Liver (tissue), 3 donors: Measurements from ENCODE around the gene LY6G6C.

Experiments
- ATF3 ChIP-seq: IDR thresholded peaks from 2 replicates; pipeline ENCODE4 v1.6.1; 2016; ENCODE audit warnings: antibody characterized with exemption
- EGR1 ChIP-seq, 2 donors: IDR thresholded peaks; 2 replicates each; pipeline ENCODE4 v1.6.1; 2016 to 2018; ENCODE audit warnings: antibody characterized with exemption in 2 of 2, low read depth in 2 of 2
- JUND ChIP-seq, 2 donors: IDR thresholded peaks; 2 replicates each; pipeline ENCODE4 v1.6.1; 2016; ENCODE audit warnings: antibody characterized with exemption in 2 of 2
- NR2F2 ChIP-seq: IDR thresholded peaks from 2 replicates; pipeline ENCODE4 v1.6.1; 2016; ENCODE audit warnings: antibody characterized with exemption
- YY1 ChIP-seq: IDR thresholded peaks from 2 replicates; pipeline ENCODE4 v1.6.1; 2016; ENCODE audit warnings: antibody characterized with exemption, mild to moderate bottlenecking
- TF ChIP-seq, protein P1 (sequence below): IDR thresholded peaks from 2 replicates; pipeline ENCODE4 v1.6.1; 2016; ENCODE audit warnings: antibody characterized with exemption, mild to moderate bottlenecking
- TF ChIP-seq, protein P2 (sequence below): fragments of 150-350 bp; IDR thresholded peaks from 2 replicates; pipeline ENCODE4 v1.5.1; 2017; ENCODE audit warnings: improper control_type of control experiment, low read depth, low read length; ENCODE audit not compliant: missing input control
- donor health status: healthy.
- donor health status: healthy.

GRCh38 chr6:31708224-31708623 is 13.3 kb downstream of the LY6G6C start:
- TF ChIP-seq, protein P1, sequence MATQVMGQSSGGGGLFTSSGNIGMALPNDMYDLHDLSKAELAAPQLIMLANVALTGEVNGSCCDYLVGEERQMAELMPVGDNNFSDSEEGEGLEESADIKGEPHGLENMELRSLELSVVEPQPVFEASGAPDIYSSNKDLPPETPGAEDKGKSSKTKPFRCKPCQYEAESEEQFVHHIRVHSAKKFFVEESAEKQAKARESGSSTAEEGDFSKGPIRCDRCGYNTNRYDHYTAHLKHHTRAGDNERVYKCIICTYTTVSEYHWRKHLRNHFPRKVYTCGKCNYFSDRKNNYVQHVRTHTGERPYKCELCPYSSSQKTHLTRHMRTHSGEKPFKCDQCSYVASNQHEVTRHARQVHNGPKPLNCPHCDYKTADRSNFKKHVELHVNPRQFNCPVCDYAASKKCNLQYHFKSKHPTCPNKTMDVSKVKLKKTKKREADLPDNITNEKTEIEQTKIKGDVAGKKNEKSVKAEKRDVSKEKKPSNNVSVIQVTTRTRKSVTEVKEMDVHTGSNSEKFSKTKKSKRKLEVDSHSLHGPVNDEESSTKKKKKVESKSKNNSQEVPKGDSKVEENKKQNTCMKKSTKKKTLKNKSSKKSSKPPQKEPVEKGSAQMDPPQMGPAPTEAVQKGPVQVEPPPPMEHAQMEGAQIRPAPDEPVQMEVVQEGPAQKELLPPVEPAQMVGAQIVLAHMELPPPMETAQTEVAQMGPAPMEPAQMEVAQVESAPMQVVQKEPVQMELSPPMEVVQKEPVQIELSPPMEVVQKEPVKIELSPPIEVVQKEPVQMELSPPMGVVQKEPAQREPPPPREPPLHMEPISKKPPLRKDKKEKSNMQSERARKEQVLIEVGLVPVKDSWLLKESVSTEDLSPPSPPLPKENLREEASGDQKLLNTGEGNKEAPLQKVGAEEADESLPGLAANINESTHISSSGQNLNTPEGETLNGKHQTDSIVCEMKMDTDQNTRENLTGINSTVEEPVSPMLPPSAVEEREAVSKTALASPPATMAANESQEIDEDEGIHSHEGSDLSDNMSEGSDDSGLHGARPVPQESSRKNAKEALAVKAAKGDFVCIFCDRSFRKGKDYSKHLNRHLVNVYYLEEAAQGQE, result no peak
- TF ChIP-seq, protein P2, sequence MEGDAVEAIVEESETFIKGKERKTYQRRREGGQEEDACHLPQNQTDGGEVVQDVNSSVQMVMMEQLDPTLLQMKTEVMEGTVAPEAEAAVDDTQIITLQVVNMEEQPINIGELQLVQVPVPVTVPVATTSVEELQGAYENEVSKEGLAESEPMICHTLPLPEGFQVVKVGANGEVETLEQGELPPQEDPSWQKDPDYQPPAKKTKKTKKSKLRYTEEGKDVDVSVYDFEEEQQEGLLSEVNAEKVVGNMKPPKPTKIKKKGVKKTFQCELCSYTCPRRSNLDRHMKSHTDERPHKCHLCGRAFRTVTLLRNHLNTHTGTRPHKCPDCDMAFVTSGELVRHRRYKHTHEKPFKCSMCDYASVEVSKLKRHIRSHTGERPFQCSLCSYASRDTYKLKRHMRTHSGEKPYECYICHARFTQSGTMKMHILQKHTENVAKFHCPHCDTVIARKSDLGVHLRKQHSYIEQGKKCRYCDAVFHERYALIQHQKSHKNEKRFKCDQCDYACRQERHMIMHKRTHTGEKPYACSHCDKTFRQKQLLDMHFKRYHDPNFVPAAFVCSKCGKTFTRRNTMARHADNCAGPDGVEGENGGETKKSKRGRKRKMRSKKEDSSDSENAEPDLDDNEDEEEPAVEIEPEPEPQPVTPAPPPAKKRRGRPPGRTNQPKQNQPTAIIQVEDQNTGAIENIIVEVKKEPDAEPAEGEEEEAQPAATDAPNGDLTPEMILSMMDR, result no peak
- TF ChIP-seq YY1 (no peak), ATF3 (no peak), JUND (IDR thresholded peaks at IDR 0.05) (no peak), EGR1 (IDR thresholded peaks at IDR 0.05; ENCODE audit: low read depth in 2 of 2) (no peak), NR2F2 (no peak)
